A673 (cell line): ENCODE measurements around the gene HPSE2.

ENCODE experiments used
- CTCF ChIP-seq: fragments of 300-800, 200-600 bp; sonication (generic); conservative IDR thresholded peaks from 2 replicates; pipeline ENCODE4 v1.5.1; 2017; ENCODE audit warnings: low read depth, mild to moderate bottlenecking, antibody characterized with exemption, low read length, moderate library complexity, mixed read lengths
- EZH2 ChIP-seq: fragments of 200-600 bp; sonication (generic); IDR thresholded peaks from 2 replicates; pipeline ENCODE4 v1.6.1; 2017; ENCODE audit warnings: borderline replicate concordance, low read depth, mild to moderate bottlenecking, mixed read lengths, antibody characterized with exemption, low read length; ENCODE audit not compliant: poor library complexity, severe bottlenecking

- TF ChIP-seq CTCF: no peak
- no peak for TF ChIP-seq EZH2
These were observed 334.1 kb downstream of the HPSE2 start for GRCh38 chr10:98901441-98902110.
